SK-N-MC (cell line): ENCODE results near the gene SMIM29.

ENCODE experiments used
- EZH2 ChIP-seq: fragments of 200-600 bp; sonication (generic); IDR thresholded peaks from one replicate; pipeline ENCODE4 v1.6.1; 2017; ENCODE audit warnings: antibody characterized with exemption
- POLR2AphosphoS5 ChIP-seq: IDR thresholded peaks from 2 replicates; pipeline ENCODE4 v1.6.1; 2012; ENCODE audit warnings: mild to moderate bottlenecking, low read depth, low read length, borderline replicate concordance

DNA sequence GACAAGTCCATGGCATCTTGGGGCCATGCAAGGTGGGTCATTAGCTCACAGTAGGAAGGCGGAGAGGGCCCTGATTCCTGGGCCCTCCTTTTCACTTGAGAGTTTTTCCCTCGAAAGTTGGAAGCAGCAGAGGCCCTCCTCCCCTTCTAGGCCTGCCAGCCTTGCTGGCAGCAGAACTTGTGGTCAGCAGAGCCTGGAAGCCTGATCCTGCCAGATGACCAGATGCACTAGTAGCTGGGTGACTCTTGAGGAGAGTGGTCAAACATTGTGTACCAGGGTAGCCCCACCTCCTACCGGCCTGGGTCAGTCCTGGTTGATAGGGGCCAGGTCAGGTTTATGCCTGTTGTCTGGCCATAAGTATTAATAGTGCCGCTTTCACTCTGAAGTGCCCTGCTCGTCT is 15.9 kb downstream of the SMIM29 start:
- TF ChIP-seq EZH2 (no peak), POLR2AphosphoS5 (no peak)
